ENCODE measurements around the gene SLC6A9.

Gene SLC6A9

GRCh38 chr1:43992232-43992995, 38.8 kb downstream of the SLC6A9 start:
- Histone ChIP-seq H3K36me3 (ENCODE audit: control insufficient read depth, insufficient read depth, low read length) (0 out of 2 replicates have a peak, but pooled peaks cover 3% of the 10 kb centered on the region), H3K27ac (ENCODE audit: low read depth, low read length) (no peak overlapping the region), H3K4me1 (ENCODE audit: control insufficient read depth, insufficient read depth, low read length) (peaks cover 10% of the 10 kb centered on the region; the same call in 1 of the 2 replicates), H3K9me3 (ENCODE audit: control insufficient read depth, insufficient read depth, low read length) (no peaks in the 10 kb centered on the region), H3K27me3 (ENCODE audit: control insufficient read depth, insufficient read depth, low read length) (peaks cover 3% of the 10 kb centered on the region; the same call in 1 of the 2 replicates), H3K4me3 (ENCODE audit: low read depth, low read length) (peak overlapping the region; percentile 84), H3K9ac (ENCODE audit: low read depth, low read length) (peak overlapping the region; percentile 0; the same call in 1 of the 2 replicates)

DNA sequence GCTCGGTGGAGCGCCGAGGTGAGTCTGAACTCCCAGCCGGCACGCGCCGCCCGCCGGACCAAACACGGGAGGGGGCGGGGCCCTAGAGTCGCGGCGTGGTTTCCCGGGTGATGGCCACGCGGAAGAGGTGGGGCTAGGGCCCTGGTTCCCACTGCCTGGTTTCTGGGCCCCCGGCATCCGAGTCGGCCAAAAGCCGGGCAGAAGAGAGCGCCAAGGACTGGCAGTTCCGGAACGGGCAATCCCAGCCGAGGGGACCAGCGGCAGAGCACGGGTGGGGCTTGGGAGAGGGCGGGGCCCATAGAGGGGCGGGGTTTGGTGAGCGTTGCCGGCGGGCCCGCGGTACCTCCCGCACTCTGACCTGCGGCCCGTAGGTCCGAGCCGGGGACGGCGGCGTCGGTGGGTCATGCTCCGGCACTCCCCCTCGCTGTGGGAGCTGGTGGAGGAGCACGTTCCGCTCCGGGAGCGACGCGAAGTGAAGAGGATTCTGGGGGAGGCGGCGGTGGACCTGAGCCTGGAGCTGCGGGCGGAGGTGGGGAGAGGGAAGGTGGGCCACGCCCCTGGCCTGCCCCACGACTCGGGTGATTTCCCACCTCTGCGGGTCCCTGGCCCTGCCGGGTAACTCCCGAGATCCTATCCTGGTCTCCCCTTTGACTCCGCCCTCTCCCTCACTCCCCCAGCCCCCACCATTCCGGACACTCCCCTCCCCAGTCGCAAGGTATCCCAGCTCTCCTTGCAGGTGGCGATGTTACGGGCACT, 39.6 kb downstream of the SLC6A9 start, which contains the start of gene CCDC24:
Gene CCDC24, plus strand, starts transcription at position 124 of the 756 bp plus-strand sequence. Its CDS starts 280 bp downstream, at position 404.
- H3K27me3 ChIP-seq (ENCODE audit: control insufficient read depth, insufficient read depth, low read length), result peaks cover 3% of the 10 kb centered on the region; the same call in 1 of the 2 replicates
- H3K4me1 ChIP-seq (ENCODE audit: control insufficient read depth, insufficient read depth, low read length), result peaks cover 10% of the 10 kb centered on the region; the same call in 1 of the 2 replicates
- peak within 1 kb of the TSS; percentile 47 for H3K27ac ChIP-seq (ENCODE audit: low read depth, low read length)
- H3K4me3 ChIP-seq (ENCODE audit: low read depth, low read length), result peak within 1 kb of the TSS; percentile 84
- peaks cover 6% of the 10 kb centered on the region; the same call in 1 of the 2 replicates for H3K36me3 ChIP-seq (ENCODE audit: control insufficient read depth, insufficient read depth, low read length)
- peak within 1 kb of the TSS; percentile 27 for H3K9ac ChIP-seq (ENCODE audit: low read depth, low read length)
- H3K9me3 ChIP-seq (ENCODE audit: control insufficient read depth, insufficient read depth, low read length), result no peaks in the 10 kb centered on the region

GRCh38 chr1:43991200-43991475, 40.1 kb downstream of the SLC6A9 start:
- no peaks in the 10 kb centered on the region for H3K9me3 ChIP-seq (ENCODE audit: control insufficient read depth, insufficient read depth, low read length)
- 0 out of 2 replicates have a peak overlapping the region, but pooled peaks have one; percentile 2 for H3K9ac ChIP-seq (ENCODE audit: low read depth, low read length)
- peak overlapping the region; percentile 84 for H3K4me3 ChIP-seq (ENCODE audit: low read depth, low read length)
- peaks cover 3% of the 10 kb centered on the region; the same call in 1 of the 2 replicates for H3K27me3 ChIP-seq (ENCODE audit: control insufficient read depth, insufficient read depth, low read length)
- peaks cover 10% of the 10 kb centered on the region; the same call in 1 of the 2 replicates for H3K4me1 ChIP-seq (ENCODE audit: control insufficient read depth, insufficient read depth, low read length)
- peak overlapping the region; percentile 47 for H3K27ac ChIP-seq (ENCODE audit: low read depth, low read length)
- H3K36me3 ChIP-seq (ENCODE audit: control insufficient read depth, insufficient read depth, low read length), result peaks cover 11% of the 10 kb centered on the region; the same call in 1 of the 2 replicates

- H3K36me3 ChIP-seq (ENCODE audit: control insufficient read depth, insufficient read depth, low read length), result peaks cover 17% of the 10 kb centered on the region
- peak overlapping the region; percentile 84 for H3K4me3 ChIP-seq (ENCODE audit: low read depth, low read length)
- H3K9me3 ChIP-seq (ENCODE audit: control insufficient read depth, insufficient read depth, low read length), result no peaks in the 10 kb centered on the region
- peaks cover 10% of the 10 kb centered on the region; the same call in 1 of the 2 replicates for H3K4me1 ChIP-seq (ENCODE audit: control insufficient read depth, insufficient read depth, low read length)
- H3K27ac ChIP-seq (ENCODE audit: low read depth, low read length), result peak overlapping the region; percentile 47
- H3K9ac ChIP-seq (ENCODE audit: low read depth, low read length), result no peak overlapping the region
- H3K27me3 ChIP-seq (ENCODE audit: control insufficient read depth, insufficient read depth, low read length), result peaks cover 3% of the 10 kb centered on the region; the same call in 1 of the 2 replicates
These were observed 40.7 kb downstream of the SLC6A9 start for GRCh38 chr1:43990271-43991199.

GRCh38 chr1:43987159-43987902, 43.9 kb downstream of the SLC6A9 start:
- Histone ChIP-seq H3K36me3 (ENCODE audit: control insufficient read depth, insufficient read depth, low read length) (peaks cover 36% of the 10 kb centered on the region), H3K27ac (ENCODE audit: low read depth, low read length) (no peak overlapping the region), H3K9me3 (ENCODE audit: control insufficient read depth, insufficient read depth, low read length) (no peaks in the 10 kb centered on the region), H3K4me1 (ENCODE audit: control insufficient read depth, insufficient read depth, low read length) (peaks cover 6% of the 10 kb centered on the region; the same call in 1 of the 2 replicates), H3K4me3 (ENCODE audit: low read depth, low read length) (no peak overlapping the region), H3K9ac (ENCODE audit: low read depth, low read length) (no peak overlapping the region), H3K27me3 (ENCODE audit: control insufficient read depth, insufficient read depth, low read length) (no peaks in the 10 kb centered on the region)

GRCh38 chr1:43986712-43987111, 44.5 kb downstream of the SLC6A9 start:
- Histone ChIP-seq H3K27ac (ENCODE audit: low read depth, low read length) (no peak overlapping the region), H3K4me3 (ENCODE audit: low read depth, low read length) (no peak overlapping the region), H3K9ac (ENCODE audit: low read depth, low read length) (no peak overlapping the region), H3K27me3 (ENCODE audit: control insufficient read depth, insufficient read depth, low read length) (no peaks in the 10 kb centered on the region), H3K4me1 (ENCODE audit: control insufficient read depth, insufficient read depth, low read length) (peaks cover 5% of the 10 kb centered on the region; the same call in 1 of the 2 replicates), H3K9me3 (ENCODE audit: control insufficient read depth, insufficient read depth, low read length) (no peaks in the 10 kb centered on the region), H3K36me3 (ENCODE audit: control insufficient read depth, insufficient read depth, low read length) (peaks cover 41% of the 10 kb centered on the region)

GRCh38 chr1:43985984-43986595, 45.2 kb downstream of the SLC6A9 start:
- peaks cover 5% of the 10 kb centered on the region; the same call in 1 of the 2 replicates for H3K4me1 ChIP-seq (ENCODE audit: control insufficient read depth, insufficient read depth, low read length)
- H3K9me3 ChIP-seq (ENCODE audit: control insufficient read depth, insufficient read depth, low read length), result no peaks in the 10 kb centered on the region
- H3K36me3 ChIP-seq (ENCODE audit: control insufficient read depth, insufficient read depth, low read length), result peaks cover 47% of the 10 kb centered on the region
- no peak overlapping the region for H3K9ac ChIP-seq (ENCODE audit: low read depth, low read length)
- H3K27me3 ChIP-seq (ENCODE audit: control insufficient read depth, insufficient read depth, low read length), result no peaks in the 10 kb centered on the region
- H3K27ac ChIP-seq (ENCODE audit: low read depth, low read length), result no peak overlapping the region
- H3K4me3 ChIP-seq (ENCODE audit: low read depth, low read length), result no peak overlapping the region

- Histone ChIP-seq H3K4me1 (ENCODE audit: control insufficient read depth, insufficient read depth, low read length) (peaks cover 8% of the 10 kb centered on the region; the same call in 1 of the 2 replicates), H3K9ac (ENCODE audit: low read depth, low read length) (no peak overlapping the region)
These were observed 46.4 kb downstream of the SLC6A9 start for GRCh38 chr1:43984855-43985254.

DNA sequence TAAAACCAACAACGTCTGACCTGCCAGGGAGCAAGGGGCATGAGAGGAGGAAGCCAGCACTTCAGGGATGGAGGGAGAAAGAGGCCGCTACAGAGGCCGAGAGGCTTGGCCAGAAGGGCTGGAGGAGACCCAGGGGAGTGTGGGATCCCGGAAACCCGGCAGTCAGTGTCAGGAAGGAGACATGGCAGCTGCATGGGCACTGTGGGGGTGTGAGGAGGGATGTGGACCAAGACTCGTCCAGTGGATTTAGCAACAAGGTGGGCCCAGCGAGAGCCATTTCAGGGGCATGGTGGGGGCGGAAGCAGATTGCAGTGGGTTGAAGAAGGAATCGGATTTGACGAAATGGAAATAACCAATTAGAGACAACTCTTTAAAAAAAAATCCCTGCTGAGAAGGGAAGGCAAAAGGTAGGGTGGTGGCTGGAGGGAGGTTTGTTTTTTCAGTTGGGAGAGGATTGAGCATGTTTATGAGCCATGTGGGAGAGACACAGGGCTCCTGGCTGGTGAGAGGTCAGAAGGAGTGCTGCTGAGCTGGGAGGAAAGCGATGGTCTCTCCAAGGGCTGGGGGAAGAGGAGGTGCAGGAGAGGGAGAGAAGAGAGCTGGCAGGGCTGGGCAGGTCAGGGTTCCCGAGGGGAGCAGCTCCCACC, 47.9 kb downstream of the SLC6A9 start:
- peaks cover 48% of the 10 kb centered on the region for H3K36me3 ChIP-seq (ENCODE audit: control insufficient read depth, insufficient read depth, low read length)
- no peak overlapping the region for H3K4me3 ChIP-seq (ENCODE audit: low read depth, low read length)
- no peak overlapping the region for H3K27ac ChIP-seq (ENCODE audit: low read depth, low read length)
- peaks cover 12% of the 10 kb centered on the region; the same call in 1 of the 2 replicates for H3K4me1 ChIP-seq (ENCODE audit: control insufficient read depth, insufficient read depth, low read length)
- no peaks in the 10 kb centered on the region for H3K27me3 ChIP-seq (ENCODE audit: control insufficient read depth, insufficient read depth, low read length)
- no peaks in the 10 kb centered on the region for H3K9me3 ChIP-seq (ENCODE audit: control insufficient read depth, insufficient read depth, low read length)
- H3K9ac ChIP-seq (ENCODE audit: low read depth, low read length), result no peak overlapping the region

More at GRCh38 chr1:43984855-43985254, 46.4 kb downstream of the SLC6A9 start:
- Histone ChIP-seq H3K9me3 (ENCODE audit: control insufficient read depth, insufficient read depth, low read length) (no peaks in the 10 kb centered on the region), H3K27me3 (ENCODE audit: control insufficient read depth, insufficient read depth, low read length) (no peaks in the 10 kb centered on the region), H3K4me3 (ENCODE audit: low read depth, low read length) (no peak overlapping the region), H3K27ac (ENCODE audit: low read depth, low read length) (no peak overlapping the region), H3K36me3 (ENCODE audit: control insufficient read depth, insufficient read depth, low read length) (peaks cover 48% of the 10 kb centered on the region)

Data from HUES48 (cell line).